K562 (cell line): ENCODE measurements around the gene SLC38A10. TPM values are rescaled to one million over a fixed set of nuclear protein-coding genes. Genes with fewer than 3 reads are reported as not detected.

Source experiments
- CAMTA2 ChIP-seq: fragments of 250-450 bp; sonication (Bioruptor Pico); conservative IDR thresholded peaks from 2 replicates; pipeline ENCODE4 v1.5.1; 2022
- GTF2F1 ChIP-seq: IDR thresholded peaks from 2 replicates; pipeline ENCODE4 v1.6.1; 2011; ENCODE audit warnings: low read depth, low read length, improper control_type of control experiment
- HCFC1 ChIP-seq: IDR thresholded peaks from 2 replicates; pipeline ENCODE4 v1.6.1; 2012; ENCODE audit warnings: low read depth, low read length, improper control_type of control experiment
- HDAC1 ChIP-seq, 2 experiments: fragments of 450-650 bp; IDR thresholded peaks; 2 replicates each; pipeline ENCODE4 v1.6.1; 2016 to 2017; ENCODE audit warnings: inconsistent platforms in 1 of 2, mild to moderate bottlenecking in 1 of 2, moderate library complexity in 1 of 2
- ID3 ChIP-seq, 2 experiments: fragments of 250-450 bp in 1 of 2; fragments of 450-650 bp in 1 of 2; sonication (Bioruptor Pico) in 1 of 2; IDR thresholded peaks; 2 replicates each; pipeline versions ENCODE4 v1.6.1 to v1.8.0; 2016 to 2021; ENCODE audit warnings: mild to moderate bottlenecking in 2 of 2, moderate library complexity in 2 of 2, missing compliant biosample characterization in 1 of 2, missing genetic modification characterization in 1 of 2
- KDM4B ChIP-seq, 2 experiments: fragments of 450-650 bp in 1 of 2; sonication (generic) in 1 of 2; IDR thresholded peaks; 2 replicates each; pipeline ENCODE4 v1.6.1; 2016 to 2017; ENCODE audit warnings: borderline replicate concordance in 2 of 2, antibody characterized with exemption in 1 of 2, low read depth in 1 of 2, mild to moderate bottlenecking in 1 of 2
- MBD1 ChIP-seq: fragments of 250-450 bp; sonication (Bioruptor Pico); IDR thresholded peaks from 2 replicates; pipeline ENCODE4 v1.8.0; 2022; ENCODE audit warnings: inconsistent platforms
- MCM5 ChIP-seq: fragments of 450-650 bp; IDR thresholded peaks from 2 replicates; pipeline ENCODE4 v1.6.1; 2016; ENCODE audit warnings: low read depth
- NFXL1 ChIP-seq: fragments of 450-650 bp; formaldehyde crosslinking; IDR thresholded peaks from 2 replicates; pipeline ENCODE4 v1.4.0; 2021; ENCODE audit warnings: mild to moderate bottlenecking
- PPARD ChIP-seq: fragments of 250-450 bp; sonication (Bioruptor Pico); IDR thresholded peaks from 2 replicates; pipeline ENCODE4 v1.8.0; 2022; ENCODE audit warnings: inconsistent platforms, mild to moderate bottlenecking, moderate library complexity
- PRDM10 ChIP-seq: fragments of 450-650 bp; IDR thresholded peaks from 2 replicates; pipeline ENCODE4 v1.6.1; 2018; ENCODE audit not compliant: partially characterized antibody
- RAD21 ChIP-seq, 2 experiments: fragments of 250-450 bp in 1 of 2; fragments of 450-650 bp in 1 of 2; sonication (Bioruptor Pico) in 1 of 2; formaldehyde crosslinking in 1 of 2; IDR thresholded peaks in 1 of 2; conservative IDR thresholded peaks in 1 of 2; 2 replicates each; pipeline versions ENCODE4 v1.4.0 to v1.8.0; 2020 to 2022; ENCODE audit warnings: mild to moderate bottlenecking in 2 of 2, moderate library complexity in 1 of 2
- SAFB2 ChIP-seq: fragments of 200-400 bp; formaldehyde crosslinking; IDR thresholded peaks from 2 replicates; pipeline ENCODE4 v1.6.1; 2018; ENCODE audit warnings: borderline replicate concordance, low read length, low read depth, moderate library complexity; ENCODE audit not compliant: severe bottlenecking
- SMARCA5 ChIP-seq: fragments of 450-650 bp; IDR thresholded peaks from 2 replicates; pipeline ENCODE4 v1.6.1; 2016
- SMARCC2 ChIP-seq: fragments of 450-650 bp; IDR thresholded peaks from 2 replicates; pipeline ENCODE4 v1.6.1; 2017; ENCODE audit warnings: antibody characterized with exemption, moderate library complexity, mild to moderate bottlenecking, low read depth
- ZBTB9 ChIP-seq: fragments of 450-650 bp; formaldehyde crosslinking; IDR thresholded peaks from 2 replicates; pipeline ENCODE4 v1.4.0; 2020; ENCODE audit warnings: mild to moderate bottlenecking, moderate library complexity
- ZNF146 ChIP-seq: IDR thresholded peaks from one replicate; pipeline ENCODE4 v1.6.1; 2018; ENCODE audit warnings: missing compliant biosample characterization; ENCODE audit not compliant: unreplicated experiment
- polyA plus RNA-seq, 8 experiments: library from polyadenylated mRNA; depleted of rRNA in 4 of 8; stranded (reverse) in 5 of 8; unstranded in 3 of 8; fragments of >200 nt; fragmentation: Nextera tagmentation in 2 of 8; fragmentation: Illumina TruSeq in 1 of 8; extraction: Ambion mirVana in 2 of 8; extraction: Trizol in 1 of 8; gene quantifications; 2 replicates each; pipeline versions ENCODE4 v1.2.1 to v1.2.3, GENCODE V29; 2011 to 2014; ENCODE audit warnings: inconsistent platforms in 1 of 8, missing spikeins in 1 of 8
- total RNA-seq, 7 experiments: library from RNA; depleted of rRNA in 6 of 7; stranded (reverse); fragments of >200 nt in 6 of 7; fragmentation: Illumina TruSeq in 2 of 7; extraction: Trizol in 2 of 7; gene quantifications; 2 replicates each; pipeline versions ENCODE4 v1.2.1 to v1.2.3, GENCODE V29; 2011 to 2021; ENCODE audit warnings: low replicate concordance in 1 of 7

Gene SLC38A10
- total and polyA plus RNA-seq, 9 of the 15 experiments (the other 6 are each of a cell fraction or from before 2014, with no cell fraction given) = 0.45 to 54.2 (median 13.8) TPM

DNA sequence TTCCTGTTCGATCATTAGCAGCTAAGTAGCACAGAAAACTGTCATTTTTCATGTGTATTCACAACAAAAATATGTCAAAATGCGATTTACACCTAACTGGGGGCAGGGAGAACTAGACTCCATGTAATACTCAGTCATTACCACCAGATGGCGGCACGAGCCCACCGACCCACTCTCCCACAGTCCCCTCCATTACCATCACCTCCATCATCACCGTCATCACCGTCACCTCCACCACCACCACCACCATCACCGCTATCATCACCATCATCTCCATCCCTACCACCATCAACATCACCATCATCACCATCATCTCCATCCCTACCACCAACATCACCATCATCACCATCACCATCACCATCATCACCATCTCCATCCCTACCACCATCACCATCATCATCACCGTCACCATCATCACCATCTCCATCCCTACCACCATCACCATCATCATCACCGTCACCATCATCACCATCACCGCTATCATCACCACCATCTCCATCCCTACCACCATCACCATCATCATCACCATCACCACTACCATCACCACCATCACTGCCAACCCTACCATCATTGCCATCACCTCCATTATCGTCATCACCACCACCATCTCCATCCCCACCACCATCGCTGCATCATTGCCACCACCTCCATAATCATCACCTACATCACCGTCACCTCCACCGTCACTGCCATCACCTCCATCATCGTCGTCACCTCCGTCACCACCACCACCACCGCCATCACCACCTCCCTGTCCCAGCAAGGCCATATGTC, 41.6 kb downstream of the SLC38A10 start (continued):
- TF ChIP-seq MBD1 (CRISPR knock-in tag) (no peak), HCFC1 (no peak), RAD21 (CRISPR knock-in tag; conservative IDR thresholded peaks at IDR 0.05 in 1 of 2, IDR thresholded peaks at IDR 0.05 in 1 of 2) (peak; percentile 82 to 89), PRDM10 (no peak), ZNF146 (CRISPR knock-in tag) (no peak), SAFB2 (no peak), GTF2F1 (no peak), NFXL1 (CRISPR knock-in tag) (no peak), ID3 (CRISPR knock-in tag; IDR thresholded peaks at IDR 0.05) (no peak), ID3 (tag; IDR thresholded peaks at IDR 0.05) (no peak), KDM4B (IDR thresholded peaks at IDR 0.05; ENCODE audit: borderline replicate concordance in 2 of 2, low read depth in 1 of 2) (no peak), CAMTA2 (CRISPR knock-in tag) (no peak), SMARCC2 (no peak), HDAC1 (IDR thresholded peaks at IDR 0.05) (peak; percentile 42 to 97; a peak in 2 of 4 replicates), MCM5 (no peak), ZBTB9 (CRISPR knock-in tag) (no peak), SMARCA5 (peak; percentile 82), PPARD (CRISPR knock-in tag) (no peak)
